Colonic mucosa (tissue), 4 donors: ENCODE measurements around the gene ORMDL1. TPM values are rescaled to one million over a fixed set of nuclear protein-coding genes. Genes with fewer than 3 reads are reported as not detected.

Experiments
- DNase-seq: peaks from one replicate; pipeline ENCODE4 v3.0.0-alpha.2; 2020
- H3K27ac ChIP-seq: fragments of 200-600 bp; one replicate; pipeline ENCODE4 v1.8.0; 2021
- H3K27me3 ChIP-seq: fragments of 200-600 bp; one replicate; pipeline ENCODE4 v1.8.0; 2021
- H3K36me3 ChIP-seq: fragments of 200-600 bp; one replicate; pipeline ENCODE4 v1.8.0; 2021
- H3K4me1 ChIP-seq: fragments of 200-600 bp; one replicate; pipeline ENCODE4 v1.8.0; 2021; ENCODE audit warnings: mild to moderate bottlenecking
- H3K4me3 ChIP-seq: fragments of 200-600 bp; one replicate; pipeline ENCODE4 v1.8.0; 2021
- H3K9ac ChIP-seq, 2 donors: one replicate each; pipeline ENCODE4 v1.7.0; 2013; ENCODE audit warnings: control low read depth in 2 of 2, low read depth in 2 of 2, low read length in 2 of 2
- H3K9me3 ChIP-seq: fragments of 200-600 bp; one replicate; pipeline ENCODE4 v1.8.0; 2021
- intact Hi-C: fragments of 100-400 bp; cut with DNase I; formaldehyde crosslinking; loops from one replicate; pipeline ENCODE4 v1.14.1; 2022
- total RNA-seq, 2 donors: library from RNA; stranded (reverse); fragmentation: NEBNext Ultra II Directional in 1 of 2; extraction: Animal tissue kit (Norgen Biotek cat#: 25700) in 1 of 2; gene quantifications; one replicate each; pipeline ENCODE4 v1.2.1, GENCODE V29; 2021
- TF ChIP-seq, protein P1 (sequence below): fragments of 200-600 bp; IDR thresholded peaks from one replicate; pipeline ENCODE4 v1.8.0; 2022; ENCODE audit warnings: antibody characterized with exemption, mild to moderate bottlenecking
- donor health status: healthy.
- donor health status: DM: no; HTN: no; CAD: no.
- donor health status: DM: no; HTN: no; CAD: no.

Gene ORMDL1
- total RNA-seq, 2 donors from 2014 or later = 28.2 to 32.4 TPM

DNA sequence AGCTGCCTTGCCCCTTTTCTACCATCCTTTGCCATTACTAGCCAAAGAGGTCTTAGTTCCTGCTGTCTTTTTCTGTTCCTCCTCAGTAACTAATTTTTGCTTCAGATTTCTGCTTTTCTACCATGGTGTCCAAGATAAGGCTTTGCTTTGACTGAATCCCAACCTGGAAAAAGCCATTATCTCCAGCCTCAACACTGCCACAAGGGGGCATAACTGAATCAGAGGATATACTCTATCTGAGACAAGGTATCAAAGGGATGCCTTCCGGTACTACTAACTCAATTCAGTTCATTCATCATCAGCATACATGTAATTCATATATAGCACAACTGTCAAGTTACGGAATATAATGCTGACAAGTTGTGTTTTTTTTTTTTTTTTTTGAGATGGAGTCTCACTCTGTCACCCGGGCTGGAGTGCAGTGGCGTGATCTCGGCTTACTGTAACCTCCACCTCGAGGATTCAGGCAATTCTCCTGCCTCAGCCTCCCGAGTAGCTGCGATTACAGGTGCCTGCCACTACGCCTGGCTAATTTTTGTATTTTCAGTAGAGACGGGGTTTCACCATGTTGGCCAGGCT, 33.0 kb downstream of the ORMDL1 start:
- Histone ChIP-seq H3K36me3 (no peaks in the 10 kb centered on the region), H3K9ac (no peak overlapping the region), H3K27me3 (no peaks in the 10 kb centered on the region), H3K4me3 (no peak overlapping the region), H3K4me1 (no peaks in the 10 kb centered on the region), H3K9me3 (no peaks in the 10 kb centered on the region), H3K27ac (no peak overlapping the region)
- TF ChIP-seq, protein P1, sequence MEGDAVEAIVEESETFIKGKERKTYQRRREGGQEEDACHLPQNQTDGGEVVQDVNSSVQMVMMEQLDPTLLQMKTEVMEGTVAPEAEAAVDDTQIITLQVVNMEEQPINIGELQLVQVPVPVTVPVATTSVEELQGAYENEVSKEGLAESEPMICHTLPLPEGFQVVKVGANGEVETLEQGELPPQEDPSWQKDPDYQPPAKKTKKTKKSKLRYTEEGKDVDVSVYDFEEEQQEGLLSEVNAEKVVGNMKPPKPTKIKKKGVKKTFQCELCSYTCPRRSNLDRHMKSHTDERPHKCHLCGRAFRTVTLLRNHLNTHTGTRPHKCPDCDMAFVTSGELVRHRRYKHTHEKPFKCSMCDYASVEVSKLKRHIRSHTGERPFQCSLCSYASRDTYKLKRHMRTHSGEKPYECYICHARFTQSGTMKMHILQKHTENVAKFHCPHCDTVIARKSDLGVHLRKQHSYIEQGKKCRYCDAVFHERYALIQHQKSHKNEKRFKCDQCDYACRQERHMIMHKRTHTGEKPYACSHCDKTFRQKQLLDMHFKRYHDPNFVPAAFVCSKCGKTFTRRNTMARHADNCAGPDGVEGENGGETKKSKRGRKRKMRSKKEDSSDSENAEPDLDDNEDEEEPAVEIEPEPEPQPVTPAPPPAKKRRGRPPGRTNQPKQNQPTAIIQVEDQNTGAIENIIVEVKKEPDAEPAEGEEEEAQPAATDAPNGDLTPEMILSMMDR = peak; percentile 39
- intact Hi-C loops = loop anchor here (5.0 kb wide), 1 partner anchor 321 kb away; no protein-coding TSS in a partner anchor
- DNase-seq = peak; percentile 46

GRCh38 chr2:189729430-189729829, 54.7 kb downstream of the ORMDL1 start:
- Histone ChIP-seq H3K9ac (no peak overlapping the region), H3K4me3 (no peak overlapping the region), H3K27me3 (no peaks in the 10 kb centered on the region), H3K27ac (no peak overlapping the region), H3K36me3 (no peaks in the 10 kb centered on the region), H3K4me1 (no peaks in the 10 kb centered on the region), H3K9me3 (no peaks in the 10 kb centered on the region)
- intact Hi-C loops = no loop called here
- TF ChIP-seq, protein P1 = no peak
- DNase-seq = no peak

DNA sequence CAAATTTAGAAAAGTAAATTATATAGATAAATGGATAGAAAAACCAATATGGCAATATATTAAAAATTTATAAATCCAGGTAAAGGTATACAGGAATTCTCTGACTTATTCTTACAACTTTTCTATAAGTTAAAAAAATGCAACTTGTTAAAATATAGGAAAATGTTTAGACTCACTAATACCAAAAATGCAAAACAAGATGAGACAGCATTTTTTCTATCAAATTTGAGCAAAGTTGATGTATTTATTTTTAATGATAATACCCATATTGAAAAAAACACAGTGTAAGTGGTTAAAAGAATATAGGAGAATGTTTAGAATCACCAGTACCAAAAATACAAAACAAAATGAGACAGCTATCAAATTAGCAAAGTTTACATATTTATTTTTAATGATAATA, 57.3 kb downstream of the ORMDL1 start:
- Histone ChIP-seq H3K27me3 (no peaks in the 10 kb centered on the region), H3K27ac (no peak overlapping the region), H3K4me1 (no peaks in the 10 kb centered on the region), H3K36me3 (no peaks in the 10 kb centered on the region), H3K4me3 (no peak overlapping the region), H3K9ac (no peak overlapping the region), H3K9me3 (no peaks in the 10 kb centered on the region)
- DNase-seq = no peak
- intact Hi-C loops = no loop called here
- TF ChIP-seq, protein P1 = no peak

GRCh38 chr2:189726271-189726670, 57.9 kb downstream of the ORMDL1 start:
- intact Hi-C loops = no loop called here
- Histone ChIP-seq H3K4me1 (no peaks in the 10 kb centered on the region), H3K36me3 (no peaks in the 10 kb centered on the region), H3K9me3 (no peaks in the 10 kb centered on the region), H3K9ac (no peak overlapping the region), H3K4me3 (no peak overlapping the region), H3K27ac (no peak overlapping the region), H3K27me3 (no peaks in the 10 kb centered on the region)
- TF ChIP-seq, protein P1 = no peak
- no peak for DNase-seq

DNA sequence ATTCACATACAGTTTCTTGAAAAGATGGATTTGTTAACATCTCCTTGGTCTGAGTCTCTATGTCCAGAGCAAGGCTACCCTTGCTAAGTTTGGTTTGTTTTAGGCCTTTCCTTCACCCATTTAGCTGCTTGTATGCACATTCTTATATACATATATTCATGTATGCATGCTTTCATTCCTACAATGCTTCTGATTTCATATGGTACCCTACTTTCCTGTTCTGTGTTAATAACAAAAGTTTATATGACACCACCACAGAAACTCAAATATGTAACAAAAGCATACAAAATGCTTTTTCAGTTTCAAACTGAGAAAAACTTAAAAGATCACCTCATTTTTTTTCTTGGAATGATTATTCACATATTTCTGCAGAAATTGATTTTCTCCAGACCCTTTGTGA, 60.9 kb downstream of the ORMDL1 start:
- TF ChIP-seq, protein P1 = no peak
- Histone ChIP-seq H3K36me3 (no peaks in the 10 kb centered on the region), H3K9ac (no peak overlapping the region), H3K27me3 (no peaks in the 10 kb centered on the region), H3K4me3 (no peak overlapping the region), H3K4me1 (no peaks in the 10 kb centered on the region), H3K27ac (no peak overlapping the region), H3K9me3 (no peaks in the 10 kb centered on the region)
- intact Hi-C loops = no loop called here
- DNase-seq = no peak

Other genes with a start within 250 kb of the ORMDL1 start
- 100 to 1,000 TPM in 1 of 2 donors, 10 to 100 TPM in 1; 43.6 to 183 TPM for gene SLC40A1, start 203.6 kb downstream of the ORMDL1 start, total RNA-seq
- gene ASNSD1, start 122.9 kb downstream of the ORMDL1 start, total RNA-seq = 10 to 100 TPM; 24.4 to 28.1 TPM
- 1 to 10 TPM; 6.0 to 6.7 TPM for gene ANKAR, start 109.7 kb downstream of the ORMDL1 start, total RNA-seq
- 1 to 10 TPM; 2.1 to 6.5 TPM for gene OSGEPL1, start 21.5 kb downstream of the ORMDL1 start, total RNA-seq
- gene PMS1, start 111 bp upstream of the ORMDL1 start, total RNA-seq = 10 to 100 TPM; 11.2 to 14.3 TPM